Keratinocyte (primary cell): ENCODE data around the gene ID2. TPM values are rescaled to one million over a fixed set of nuclear protein-coding genes. Genes with fewer than 3 reads are reported as not detected.

ENCODE experiments used
- DNase-seq: peaks from one replicate; pipeline ENCODE4 v3.0.0-alpha.2; 2011; ENCODE audit warnings: low read depth, missing footprints, low spot score
- FAIRE-seq: peaks from 2 replicates; lab custom pipeline; 2011; peaks lifted over from hg19 to GRCh38; lab: Jason Lieb, UNC
- H2AFZ ChIP-seq: 2 replicates; pipeline ENCODE4 v1.6.0; 2012; ENCODE audit warnings: low read length, control low read depth, inconsistent platforms; ENCODE audit not compliant: control insufficient read depth
- H3K27ac ChIP-seq: 2 replicates; pipeline ENCODE4 v1.5.1; 2011; ENCODE audit warnings: low read length; ENCODE audit not compliant: control insufficient read depth, insufficient read depth
- H3K27me3 ChIP-seq: 3 replicates; pipeline ENCODE4 v1.6.0; 2011; ENCODE audit warnings: low read length; ENCODE audit not compliant: control insufficient read depth, insufficient read depth; ENCODE audit errors: extremely low read depth
- H3K36me3 ChIP-seq, 2 experiments: 2 replicates in 1 of 2; 3 replicates in 1 of 2; pipeline ENCODE4 v1.5.1; 2011; ENCODE audit warnings: low read length in 2 of 2, mild to moderate bottlenecking in 1 of 2; ENCODE audit not compliant: control insufficient read depth in 2 of 2, insufficient read depth in 2 of 2; ENCODE audit errors: extremely low read depth in 1 of 2
- H3K4me1 ChIP-seq: 3 replicates; pipeline ENCODE4 v1.5.1; 2011; ENCODE audit warnings: low read length; ENCODE audit not compliant: control insufficient read depth, insufficient read depth; ENCODE audit errors: extremely low read depth
- H3K4me2 ChIP-seq: 3 replicates; pipeline ENCODE4 v1.6.0; 2011; ENCODE audit warnings: low read depth, low read length; ENCODE audit not compliant: control insufficient read depth, insufficient read depth; ENCODE audit errors: extremely low read depth
- H3K4me3 ChIP-seq, 3 experiments: fragments of 200-600 bp in 1 of 3; sonication (generic) in 1 of 3; 2 replicates in 2 of 3; 3 replicates in 1 of 3; pipeline ENCODE4 v1.5.1; 2011 to 2016; ENCODE audit warnings: low read length in 3 of 3, mild to moderate bottlenecking in 3 of 3, control low read depth in 2 of 3, inconsistent platforms in 1 of 3, low read depth in 1 of 3, mixed read lengths in 1 of 3, mixed run types in 1 of 3, moderate library complexity in 1 of 3; ENCODE audit not compliant: control insufficient read depth in 2 of 3, insufficient read depth in 2 of 3; ENCODE audit errors: extremely low read depth in 1 of 3
- H3K79me2 ChIP-seq: 2 replicates; pipeline ENCODE4 v1.6.0; 2012; ENCODE audit warnings: low read length; ENCODE audit not compliant: control insufficient read depth, insufficient read depth
- H3K9ac ChIP-seq: 3 replicates; pipeline ENCODE4 v1.6.0; 2011; ENCODE audit warnings: low read length; ENCODE audit not compliant: control insufficient read depth, insufficient read depth; ENCODE audit errors: extremely low read depth
- H3K9me1 ChIP-seq: 3 replicates; pipeline ENCODE4 v1.6.0; 2011; ENCODE audit warnings: low read length; ENCODE audit not compliant: control insufficient read depth, insufficient read depth; ENCODE audit errors: extremely low read depth
- H3K9me3 ChIP-seq: 2 replicates; pipeline ENCODE4 v1.5.1; 2012; ENCODE audit warnings: low read depth, low read length; ENCODE audit not compliant: control insufficient read depth
- H4K20me1 ChIP-seq: 3 replicates; pipeline ENCODE4 v1.6.0; 2011; ENCODE audit warnings: low read length; ENCODE audit not compliant: control insufficient read depth, insufficient read depth; ENCODE audit errors: extremely low read depth
- CTCF ChIP-seq, 3 experiments: IDR thresholded peaks in 1 of 3; conservative IDR thresholded peaks in 1 of 3; optimal IDR thresholded peaks in 1 of 3; 2 replicates in 2 of 3; 3 replicates in 1 of 3; pipeline versions ENCODE3 to v1.5.1; 2011; ENCODE audit warnings: low read length in 3 of 3, mild to moderate bottlenecking in 3 of 3, moderate library complexity in 2 of 3, control low read depth in 1 of 3, inconsistent platforms in 1 of 3; ENCODE audit not compliant: insufficient read depth in 2 of 3; ENCODE audit errors: extremely low read depth in 1 of 3
- EZH2 ChIP-seq: IDR thresholded peaks from one replicate; pipeline ENCODE4 v1.6.1; 2012; ENCODE audit warnings: inconsistent platforms, mild to moderate bottlenecking, low read length, moderate library complexity
- dilution Hi-C: fragments of 300-500 bp; cut with MboI; formaldehyde crosslinking; loops from one replicate; pipeline ENCODE4 v1.7.0; 2020; ENCODE audit warnings: low sequenced_read_pairs; ENCODE audit not compliant: extremely low pct_ligation_motif_present
- polyA plus RNA-seq, 5 experiments: library from polyadenylated mRNA; depleted of rRNA in 3 of 5; stranded (reverse) in 3 of 5; stranded (forward) in 1 of 5; unstranded in 1 of 5; fragments of >200 nt; gene quantifications; 1 replicate in 1 of 5; 2 replicates in 3 of 5; 3 replicates in 1 of 5; pipeline versions ENCODE4 v1.2.1 to v1.2.3, GENCODE V29; 2011 to 2012; ENCODE audit warnings: missing spikeins in 2 of 5, low read depth in 1 of 5, low replicate concordance in 1 of 5

ID2 gene
- polyA plus RNA-seq, 1 donor (not counting 4 experiments of a cell fraction or from before 2014, with no cell fraction given) = 6.3 TPM

GRCh38 chr2:8656811-8657210 is 25.0 kb upstream of the ID2 start:
- no peak overlapping the region for H2AFZ ChIP-seq
- TF ChIP-seq CTCF (optimal IDR thresholded peaks at IDR 0.05 in 1 of 3, IDR thresholded peaks at IDR 0.05 in 1 of 3, conservative IDR thresholded peaks at IDR 0.05 in 1 of 3; ENCODE audit: extremely low read depth in 1 of 3, insufficient read depth in 2 of 3, low read length in 3 of 3) (no peak), EZH2 (no peak)
- no peaks in the 10 kb centered on the region for H3K36me3 ChIP-seq
- no peak for FAIRE-seq
- no peaks in the 10 kb centered on the region for H4K20me1 ChIP-seq
- H3K9me3 ChIP-seq = no peaks in the 10 kb centered on the region
- H3K4me2 ChIP-seq = no peak overlapping the region
- DNase-seq = no peak
- H3K27me3 ChIP-seq = no peaks in the 10 kb centered on the region
- dilution Hi-C loops = no loop called here
- no peak overlapping the region for H3K4me3 ChIP-seq
- H3K9ac ChIP-seq = no peak overlapping the region
- H3K79me2 ChIP-seq = no peaks in the 10 kb centered on the region
- no peaks in the 10 kb centered on the region for H3K9me1 ChIP-seq
- H3K27ac ChIP-seq = no peak overlapping the region
- H3K4me1 ChIP-seq = no peaks in the 10 kb centered on the region

DNA sequence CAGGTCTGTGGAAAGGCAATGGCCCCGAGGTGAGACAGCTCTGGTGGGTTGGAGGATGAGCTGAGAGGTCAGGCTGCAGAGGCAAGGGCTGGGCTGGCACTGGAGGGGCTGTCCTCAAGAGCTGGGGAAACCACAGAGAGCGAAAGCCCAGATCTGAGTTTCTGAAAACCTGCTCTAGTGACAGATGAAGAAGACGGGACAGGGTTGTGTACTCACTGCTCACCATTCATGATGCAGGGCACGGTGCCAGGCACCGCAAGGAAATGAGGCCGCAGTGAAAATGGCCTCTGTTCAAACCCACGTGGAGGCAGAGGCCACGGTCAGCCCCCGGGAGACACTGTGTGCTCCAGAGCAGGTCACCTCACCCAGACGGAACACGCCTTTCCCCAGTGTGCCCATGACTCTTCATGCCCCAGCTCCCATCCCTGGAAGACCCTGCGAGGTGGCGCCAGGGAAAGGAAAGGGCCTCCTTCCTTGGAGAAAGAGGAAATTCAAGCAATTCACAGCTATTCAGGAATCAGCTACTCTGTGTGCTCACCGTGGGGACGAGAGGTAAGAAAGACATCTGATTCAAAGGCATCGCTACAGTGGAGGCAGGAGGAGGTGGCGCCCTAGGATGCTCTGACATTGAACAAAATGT is 24.3 kb upstream of the ID2 start:
- dilution Hi-C loops = no loop called here
- FAIRE-seq = no peak
- H3K79me2 ChIP-seq = no peaks in the 10 kb centered on the region

More for the DNA sequence above, 24.3 kb upstream of the ID2 start:
- DNase-seq = no peak
- Histone ChIP-seq H3K4me2 (no peak overlapping the region), H4K20me1 (no peaks in the 10 kb centered on the region), H3K27ac (no peak overlapping the region), H3K4me1 (no peaks in the 10 kb centered on the region), H3K9me1 (no peaks in the 10 kb centered on the region), H3K4me3 (no peak overlapping the region), H3K9me3 (no peaks in the 10 kb centered on the region), H2AFZ (no peak overlapping the region), H3K36me3 (no peaks in the 10 kb centered on the region), H3K9ac (no peak overlapping the region), H3K27me3 (no peaks in the 10 kb centered on the region)
- TF ChIP-seq EZH2 = no peak
- TF ChIP-seq CTCF (optimal IDR thresholded peaks at IDR 0.05 in 1 of 3, IDR thresholded peaks at IDR 0.05 in 1 of 3, conservative IDR thresholded peaks at IDR 0.05 in 1 of 3; ENCODE audit: extremely low read depth in 1 of 3, insufficient read depth in 2 of 3, low read length in 3 of 3) = no peak
